NCI-H345 (cell line): Measurements from ENCODE around the gene LRBA.

Experiments used
- DNase-seq: peaks from one replicate; lab custom pipeline; 2025; lab: John Stamatoyannopoulos, UW

LRBA gene

GRCh38 chr4:150280081-150280895 lies 734.8 kb downstream of the LRBA start:
- no peak for DNase-seq

GRCh38 chr4:150278206-150278605 lies 736.9 kb downstream of the LRBA start:
- DNase-seq, result no peak

GRCh38 chr4:150268444-150268843 lies 746.6 kb downstream of the LRBA start:
- DNase-seq, result no peak

- DNase-seq, result no peak
These were observed 749.3 kb downstream of the LRBA start for GRCh38 chr4:150265806-150266205.

GRCh38 chr4:150264595-150265161 lies 750.4 kb downstream of the LRBA start:
- no peak for DNase-seq

GRCh38 chr4:150262611-150263010 lies 752.5 kb downstream of the LRBA start:
- no peak for DNase-seq

- DNase-seq, result no peak
These were observed 753.5 kb downstream of the LRBA start for GRCh38 chr4:150261571-150261970.

- no peak for DNase-seq
These were observed 755.1 kb downstream of the LRBA start for GRCh38 chr4:150259861-150260567.

GRCh38 chr4:150258569-150258968 lies 756.5 kb downstream of the LRBA start:
- DNase-seq, result no peak

GRCh38 chr4:150256841-150257730 lies 758.0 kb downstream of the LRBA start:
- DNase-seq, result no peak

- DNase-seq, result no peak
These were observed 758.9 kb downstream of the LRBA start for GRCh38 chr4:150256225-150256620.

GRCh38 chr4:150255610-150256224 lies 759.4 kb downstream of the LRBA start:
- no peak for DNase-seq

GRCh38 chr4:150253965-150254630 lies 761.0 kb downstream of the LRBA start:
- DNase-seq, result no peak

GRCh38 chr4:150253416-150253815 lies 761.7 kb downstream of the LRBA start:
- DNase-seq, result no peak

- no peak for DNase-seq
These were observed 762.3 kb downstream of the LRBA start for GRCh38 chr4:150252741-150253140.

- no peak for DNase-seq
These were observed 762.8 kb downstream of the LRBA start for GRCh38 chr4:150252306-150252705.

- DNase-seq, result no peak
These were observed 763.3 kb downstream of the LRBA start for GRCh38 chr4:150251752-150252190.

GRCh38 chr4:150250998-150251651 lies 764.0 kb downstream of the LRBA start:
- no peak for DNase-seq

- DNase-seq, result no peak
These were observed 764.6 kb downstream of the LRBA start for GRCh38 chr4:150250293-150250997.

- no peak for DNase-seq
These were observed 766.9 kb downstream of the LRBA start for GRCh38 chr4:150248181-150248580.
